ENCODE results near the gene RWDD1.

The RWDD1 gene

GRCh38 chr6:116615937-116616736, 44.8 kb downstream of the RWDD1 start, which contains the start of gene RSPH4A:
Gene RSPH4A, plus strand, starts transcription at chr6:116616479. Its CDS starts 145 bp downstream, at chr6:116616624.
- peak; percentile 92 for DNase-seq

GRCh38 chr6:116616737-116617053, 45.4 kb downstream of the RWDD1 start:
- no peak for DNase-seq

- peak; percentile 5 for DNase-seq
These were observed 52.9 kb downstream of the RWDD1 start for GRCh38 chr6:116624036-116624805.

GRCh38 chr6:116625872-116626271, 54.6 kb downstream of the RWDD1 start:
- DNase-seq = no peak

DNA sequence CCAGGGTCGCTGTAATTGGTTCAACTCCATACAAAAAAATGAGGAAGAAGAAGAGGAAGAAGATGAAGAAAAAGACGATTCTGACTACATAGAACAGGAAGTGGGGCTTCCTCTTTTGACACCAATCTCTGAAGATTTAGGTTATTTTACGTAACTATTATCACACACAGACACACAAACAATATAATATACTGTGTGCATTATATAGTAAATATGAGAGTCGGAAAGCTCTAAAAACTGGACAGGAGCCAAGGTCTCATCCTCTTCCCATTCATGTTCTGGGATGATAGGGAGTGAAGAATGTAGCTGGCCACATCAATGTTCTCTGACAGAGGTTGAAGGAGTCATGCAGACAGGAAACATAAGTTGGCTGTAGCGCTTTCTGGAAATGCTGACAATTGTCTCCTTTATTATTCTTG, 58.3 kb downstream of the RWDD1 start:
- no peak for DNase-seq

DNA sequence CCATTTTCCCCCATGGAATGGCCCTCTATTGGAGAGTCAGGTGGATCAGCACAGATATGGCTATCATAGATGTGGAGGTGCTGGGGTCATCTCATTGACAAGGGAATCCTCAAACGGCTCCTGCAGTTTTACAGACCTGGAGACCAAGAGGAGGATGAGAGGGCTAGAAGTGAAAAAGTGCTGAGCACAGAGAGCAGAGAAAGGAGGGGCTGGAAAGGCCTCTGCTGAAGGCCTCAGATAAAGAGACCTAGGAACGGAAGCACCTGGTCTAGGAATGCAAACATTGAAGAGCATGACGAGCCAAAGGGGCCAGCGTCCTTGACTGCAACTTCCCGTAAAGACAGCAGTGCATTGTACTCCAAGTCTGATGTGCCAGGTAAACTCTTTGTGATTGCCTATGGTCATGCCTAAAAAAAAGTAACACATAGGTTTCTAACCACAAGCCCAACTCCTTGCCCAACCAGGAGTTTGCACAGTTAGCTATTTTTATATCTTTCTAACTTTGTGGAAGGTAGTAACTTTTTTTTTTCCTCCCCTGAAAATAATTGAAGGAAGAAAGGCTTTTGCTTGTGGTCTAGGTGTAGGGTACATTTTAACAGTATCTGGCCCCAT, 60.2 kb downstream of the RWDD1 start:
- DNase-seq = peak; percentile 9

DNA sequence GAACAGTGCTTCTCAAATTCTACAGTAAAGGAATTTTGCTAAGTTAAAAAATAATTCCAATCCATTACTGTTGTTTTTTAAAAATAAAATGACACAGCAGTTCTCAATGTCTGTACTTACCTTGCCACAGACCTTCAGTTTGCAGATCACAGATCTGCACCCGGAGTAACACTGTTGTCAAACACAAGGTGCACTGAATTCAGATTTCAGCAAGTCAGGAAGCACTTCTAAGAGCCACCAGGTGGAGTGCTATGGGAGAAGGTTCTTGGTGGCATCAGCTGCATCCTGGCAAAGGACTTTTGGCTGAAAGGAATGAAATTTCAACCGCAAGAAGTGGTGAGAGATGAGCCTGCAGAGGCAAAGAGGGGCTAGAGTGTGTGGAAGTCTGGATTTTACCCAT, 62.4 kb downstream of the RWDD1 start:
- peak; percentile 23 for DNase-seq

Data from hematopoietic multipotent progenitor cell treated with erythropoietin and hydrocortisone succinate and interleukin-3 and kit ligand, for 8 days (in vitro differentiated cells).